Activated CD8-positive, alpha-beta T cell treated with anti-CD3 and anti-CD28 coated beads, Interleukin-2, amount 10 ng/mL, durations not matched to agents 7 days and 5 days (primary cell): ENCODE data around the gene NFYA. TPM values are rescaled to one million over a fixed set of nuclear protein-coding genes. Genes with fewer than 3 reads are reported as not detected.

Experiments used
- ATAC-seq: fragments of 150-1000 bp; cut with Tn5 transposase; one replicate; pipeline ENCODE4 v1.10.0; 2021; ENCODE audit warnings: moderate library complexity
- CTCF ChIA-PET: fragments of 350-600 bp; sonication (Branson Sonifier 250); formaldehyde crosslinking; loops from one replicate; lab custom pipeline; 2021; ENCODE audit warnings: antibody characterized with exemption; lab: Charles Lee
- POLR2A ChIA-PET: fragments of 350-600 bp; sonication (Branson Sonifier 250); formaldehyde crosslinking; loops from one replicate; lab custom pipeline; 2021; ENCODE audit warnings: antibody characterized with exemption; lab: Charles Lee
- DNase-seq: peaks from one replicate; pipeline ENCODE4 v3.0.0-alpha.2; 2020
- H3K27ac Mint-ChIP-seq: one replicate; pipeline ENCODE4 v1.8.0; 2021; ENCODE audit warnings: mild to moderate bottlenecking, mixed read lengths
- H3K27me3 Mint-ChIP-seq: one replicate; pipeline ENCODE4 v1.8.0; 2021; ENCODE audit warnings: low read depth, mixed read lengths
- H3K36me3 Mint-ChIP-seq: one replicate; pipeline ENCODE4 v1.8.0; 2021; ENCODE audit warnings: low read depth, mixed read lengths
- H3K4me1 Mint-ChIP-seq: one replicate; pipeline ENCODE4 v1.8.0; 2021; ENCODE audit warnings: low read depth, mixed read lengths
- H3K4me3 Mint-ChIP-seq: one replicate; pipeline ENCODE4 v1.8.0; 2021; ENCODE audit warnings: mild to moderate bottlenecking, mixed read lengths
- H3K9me3 Mint-ChIP-seq: one replicate; pipeline ENCODE4 v1.8.0; 2022; ENCODE audit warnings: mixed read lengths; ENCODE audit not compliant: insufficient read depth
- total RNA-seq, 2 experiments: library from RNA; stranded (reverse); gene quantifications; one replicate each; pipeline ENCODE4 v1.2.3, GENCODE V29; 2021

NFYA gene
- total RNA-seq, 2 experiments from 2014 or later = 32.3 to 32.5 TPM

DNA sequence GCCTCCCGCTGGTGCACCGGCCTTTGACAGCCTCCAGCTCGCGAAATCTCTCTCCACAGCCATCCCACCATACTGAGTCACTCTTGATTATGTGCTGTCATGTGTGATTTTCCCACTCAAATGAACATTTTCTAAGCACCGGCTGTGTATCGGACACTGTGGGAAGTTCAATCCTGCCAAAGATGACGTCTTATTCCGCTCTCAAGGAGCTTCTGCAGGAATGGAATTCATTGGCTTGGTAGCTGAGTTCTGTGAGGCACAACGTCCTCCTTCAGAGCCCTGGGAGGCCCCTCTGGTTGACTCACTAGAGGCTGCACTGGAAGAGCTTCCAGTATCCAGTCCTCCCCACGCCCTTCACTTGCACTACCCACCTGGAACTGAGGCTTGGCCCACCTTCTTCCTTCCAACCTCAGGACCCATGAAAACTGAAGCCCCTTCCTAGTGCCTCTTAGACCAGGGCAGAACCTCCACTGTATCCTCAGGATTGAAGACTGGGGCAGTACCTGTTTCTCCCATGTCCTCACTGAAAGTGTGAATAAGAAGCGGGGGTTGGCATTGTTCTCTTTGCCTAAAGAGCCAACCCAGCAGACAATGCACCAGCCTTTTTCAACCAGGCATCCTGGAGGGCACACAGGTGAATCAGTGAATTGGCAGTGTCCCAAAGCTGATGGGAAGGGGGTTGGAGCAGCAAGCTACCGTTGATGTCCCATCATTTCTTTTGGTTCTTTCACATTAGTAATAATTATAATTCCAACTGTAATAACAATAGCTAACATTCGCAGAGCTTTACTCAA, 35.5 kb upstream of the NFYA start:
- ATAC-seq (no peak), DNase-seq (no peak)
- no peaks in the 10 kb centered on the region for H3K9me3 Mint-ChIP-seq
- ChIA-PET CTCF (interaction anchor here (1.0 to 6.6 kb wide), 9 partner anchors 9 to 251 kb away, joined by 3 to 130 read pairs (median 4); partner anchors contain the start of genes NFYA and OARD1), POLR2A (interaction anchor here (1.0 to 1.1 kb wide), 2 partner anchors 9 kb away, joined by 3 read pairs; no protein-coding TSS in a partner anchor)
- no peak overlapping the region for H3K4me3 Mint-ChIP-seq
- H3K36me3 Mint-ChIP-seq = no peaks in the 10 kb centered on the region
- H3K27ac Mint-ChIP-seq = no peak overlapping the region
- no peaks in the 10 kb centered on the region for H3K27me3 Mint-ChIP-seq
- peaks cover 12% of the 10 kb centered on the region for H3K4me1 Mint-ChIP-seq

- Mint-ChIP-seq H3K27ac (no peak overlapping the region), H3K4me3 (no peak overlapping the region), H3K9me3 (no peaks in the 10 kb centered on the region), H3K36me3 (no peaks in the 10 kb centered on the region), H3K4me1 (peaks cover 12% of the 10 kb centered on the region), H3K27me3 (no peaks in the 10 kb centered on the region)
- POLR2A ChIA-PET = interaction anchor here (1.1 kb wide), 1 partner anchor 10 kb away, joined by 3 read pairs; no protein-coding TSS in a partner anchor
- CTCF ChIA-PET = interaction anchor here (0.7 to 6.6 kb wide), 8 partner anchors 8 to 250 kb away, joined by 3 to 130 read pairs (median 4); partner anchors contain the start of genes NFYA and OARD1
- ATAC-seq (no peak), DNase-seq (no peak)
These were observed 34.6 kb upstream of the NFYA start for GRCh38 chr6:41038205-41038604.

GRCh38 chr6:41039060-41039998, 33.4 kb upstream of the NFYA start, which contains the start of gene UNC5CL:
Gene UNC5CL, minus strand, starts transcription at chr6:41039221. Its CDS starts 4,147 bp downstream, at chr6:41035074.
- Mint-ChIP-seq H3K4me3 (no peak within 1 kb of the TSS), H3K27ac (no peak within 1 kb of the TSS), H3K36me3 (no peaks in the 10 kb centered on the region), H3K4me1 (peaks cover 12% of the 10 kb centered on the region), H3K9me3 (no peaks in the 10 kb centered on the region), H3K27me3 (no peaks in the 10 kb centered on the region)
- ATAC-seq = peak; percentile 89
- DNase-seq = peak; percentile 79
- ChIA-PET POLR2A (interaction anchor here (0.6 to 2.1 kb wide), 2 partner anchors 11 to 481 kb away, joined by 3 to 11 read pairs; no protein-coding TSS in a partner anchor), CTCF (interaction anchor here (0.7 to 6.6 kb wide), 14 partner anchors 11 to 281 kb away, joined by 3 to 130 read pairs (median 7); partner anchors contain the start of gene APOBEC2)

DNA sequence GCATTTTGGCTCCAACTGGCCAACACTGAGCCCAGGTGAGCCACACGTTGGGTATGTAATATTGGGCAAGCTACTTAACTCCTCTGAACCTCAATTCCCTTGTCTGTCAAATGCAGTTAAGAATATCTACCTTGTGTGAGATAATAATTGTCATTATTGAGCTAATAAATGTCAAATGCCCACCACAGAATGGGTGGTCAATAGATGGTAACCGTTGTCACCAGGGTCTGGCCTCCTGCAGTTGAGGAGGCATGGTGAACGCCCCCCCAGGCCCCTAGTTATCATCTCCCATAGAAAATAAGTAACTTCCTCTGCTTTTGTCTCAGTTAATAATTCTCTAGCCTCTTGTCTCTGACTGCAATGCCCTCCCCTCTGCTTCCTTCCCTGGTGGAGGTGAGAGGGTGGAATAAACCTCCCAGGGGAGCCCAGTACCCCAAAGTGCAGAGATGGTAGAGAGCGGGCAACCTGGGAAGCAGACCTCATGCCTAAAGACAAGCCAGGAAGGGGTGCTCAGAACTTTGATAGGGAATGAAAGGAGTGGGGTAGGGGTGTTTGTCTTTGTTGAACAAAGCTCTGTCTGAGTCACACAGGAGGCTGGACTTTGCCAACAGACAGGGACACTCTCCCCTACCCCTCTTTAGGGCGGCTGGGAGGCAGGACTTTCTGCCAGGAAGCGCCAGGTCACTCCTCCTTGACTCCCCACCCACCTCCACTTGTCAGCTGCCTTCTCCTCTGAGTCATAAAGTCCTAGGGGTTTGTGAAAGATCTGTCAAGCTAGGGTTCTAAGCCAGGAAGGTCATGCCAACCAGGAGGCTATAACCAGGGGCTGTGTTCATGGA, 32.5 kb upstream of the NFYA start:
- ChIA-PET POLR2A (interaction anchor here (2.1 kb wide), 1 partner anchor 12 kb away, joined by 11 read pairs; no protein-coding TSS in a partner anchor), CTCF (interaction anchor here (0.9 to 6.6 kb wide), 11 partner anchors 10 to 142 kb away, joined by 3 to 130 read pairs (median 7); partner anchors contain the start of gene APOBEC2)
- H3K27me3 Mint-ChIP-seq = no peaks in the 10 kb centered on the region
- DNase-seq (peak; percentile 26), ATAC-seq (no peak)
- no peaks in the 10 kb centered on the region for H3K36me3 Mint-ChIP-seq
- no peaks in the 10 kb centered on the region for H3K9me3 Mint-ChIP-seq
- peaks cover 12% of the 10 kb centered on the region for H3K4me1 Mint-ChIP-seq
- H3K4me3 Mint-ChIP-seq = no peak overlapping the region
- peak overlapping the region; percentile 27 for H3K27ac Mint-ChIP-seq

DNA sequence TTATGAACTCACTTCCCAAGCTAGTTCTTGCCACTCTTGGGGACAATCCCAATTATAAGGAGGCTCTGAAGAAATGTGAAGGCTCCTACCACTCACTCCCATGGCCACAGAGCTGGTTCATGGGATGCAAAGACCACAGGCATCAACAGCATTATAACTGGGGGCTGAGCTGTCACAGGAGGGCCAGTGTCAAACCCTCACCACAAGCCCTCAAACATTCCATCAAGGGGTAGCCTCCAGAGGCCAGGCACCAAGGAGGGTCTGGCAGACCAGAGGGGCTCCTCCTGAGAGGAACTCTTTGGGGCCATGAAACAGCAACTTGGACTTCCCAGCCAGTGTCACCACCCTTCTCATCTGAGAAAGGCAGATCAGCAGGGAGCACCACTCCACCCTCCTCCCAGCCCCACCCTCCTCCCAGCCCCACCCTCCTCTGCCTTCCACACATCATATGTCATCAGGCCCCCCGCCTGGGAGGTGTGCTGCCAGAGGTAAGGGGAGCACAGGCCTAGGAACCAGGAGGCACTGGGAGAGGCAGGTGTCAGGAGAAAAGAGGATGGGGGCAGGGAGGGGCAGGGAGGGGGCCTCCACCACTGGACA, 31.7 kb upstream of the NFYA start:
- CTCF ChIA-PET = interaction anchor here (2.4 to 6.6 kb wide), 5 partner anchors 10 to 29 kb away, joined by 7 to 130 read pairs (median 35); partner anchors contain the start of gene APOBEC2
- no peaks in the 10 kb centered on the region for H3K27me3 Mint-ChIP-seq
- POLR2A ChIA-PET = interaction anchor here (1.3 to 2.1 kb wide), 2 partner anchors 12 to 13 kb away, joined by 3 to 11 read pairs; partner anchors contain the start of gene APOBEC2
- peaks cover 12% of the 10 kb centered on the region for H3K4me1 Mint-ChIP-seq
- no peak for ATAC-seq
- H3K4me3 Mint-ChIP-seq = no peak overlapping the region
- H3K36me3 Mint-ChIP-seq = no peaks in the 10 kb centered on the region
- no peak for DNase-seq
- no peak overlapping the region for H3K27ac Mint-ChIP-seq
- H3K9me3 Mint-ChIP-seq = no peaks in the 10 kb centered on the region

DNA sequence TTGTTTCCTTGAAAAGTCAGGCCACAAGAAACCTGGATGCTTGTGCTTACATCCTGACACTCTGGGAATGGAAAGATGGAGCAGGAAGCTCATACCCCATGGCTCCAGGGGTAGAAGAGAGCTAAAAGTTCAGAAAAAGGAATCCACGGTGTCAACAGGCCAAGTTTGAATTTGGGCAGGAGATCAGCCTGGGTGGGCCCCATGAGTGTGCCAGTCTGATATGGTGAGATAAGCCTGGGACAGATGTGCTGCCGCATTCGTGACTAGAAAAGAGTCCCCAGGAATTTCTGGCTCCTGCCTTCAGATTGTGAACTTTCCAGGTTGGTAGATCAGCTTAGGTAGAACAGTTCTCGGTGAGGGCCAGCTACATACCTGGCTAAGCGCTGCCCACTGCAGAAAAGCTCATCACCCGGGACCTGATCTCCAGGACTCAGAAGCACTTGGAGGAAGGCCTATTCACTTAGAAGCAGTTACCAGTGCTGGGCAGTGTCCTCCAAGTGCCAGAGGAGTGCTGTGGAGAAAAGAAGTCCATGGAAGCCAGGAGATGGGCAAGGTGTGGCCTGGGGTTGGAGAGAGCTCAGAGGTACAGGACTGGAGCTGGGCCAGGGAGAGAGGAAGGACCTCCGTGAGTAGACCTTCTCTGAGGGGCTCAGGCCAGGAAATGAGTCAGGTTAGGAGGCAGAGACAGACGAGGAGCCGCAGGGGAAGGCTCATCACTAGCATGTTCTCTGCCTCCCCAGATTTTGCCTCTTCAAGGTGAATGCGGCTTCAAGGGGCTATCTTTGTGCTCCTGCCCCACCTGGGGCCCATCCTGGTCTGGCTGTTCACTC, 30.3 kb upstream of the NFYA start, which contains the start of gene TSPO2:
Gene TSPO2 (plus strand): TSS at position 242 of the 830 bp plus-strand sequence. CDS start 519 bp downstream, at position 761.
- Mint-ChIP-seq H3K27ac (peak within 1 kb of the TSS; percentile 39), H3K4me3 (no peak within 1 kb of the TSS), H3K36me3 (no peaks in the 10 kb centered on the region), H3K27me3 (no peaks in the 10 kb centered on the region), H3K4me1 (peaks cover 9% of the 10 kb centered on the region), H3K9me3 (no peaks in the 10 kb centered on the region)
- DNase-seq (no peak), ATAC-seq (no peak)
- ChIA-PET POLR2A (interaction anchor here (1.3 kb wide), 1 partner anchor 11 kb away, joined by 3 read pairs; the partner anchor contains the start of gene APOBEC2), CTCF (interaction anchor here (1.0 to 1.3 kb wide), 3 partner anchors 14 to 140 kb away, joined by 3 to 5 read pairs (median 4); no protein-coding TSS in a partner anchor)

DNA sequence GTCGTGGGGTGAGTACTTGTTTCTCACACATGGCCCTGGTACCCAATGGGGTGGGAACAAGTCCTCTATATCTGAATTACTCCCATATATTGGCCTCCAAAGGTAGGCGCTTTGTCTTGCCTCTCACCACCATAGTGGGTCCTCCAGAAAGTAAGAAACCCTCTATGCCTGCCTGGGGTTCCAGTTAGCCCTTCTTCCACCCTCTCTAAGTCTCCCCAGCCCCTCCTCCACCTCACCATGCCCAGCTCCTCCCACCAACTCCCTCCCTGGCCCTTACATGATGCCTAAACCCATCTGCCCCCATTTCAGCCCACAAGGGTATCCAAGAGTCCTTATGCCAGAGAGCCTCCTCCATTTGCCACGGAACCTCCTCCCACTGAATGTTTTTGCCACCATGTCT, 29.6 kb upstream of the NFYA start:
- Mint-ChIP-seq H3K4me3 (no peak overlapping the region), H3K27ac (no peak overlapping the region), H3K4me1 (peaks cover 9% of the 10 kb centered on the region), H3K27me3 (no peaks in the 10 kb centered on the region), H3K9me3 (no peaks in the 10 kb centered on the region), H3K36me3 (no peaks in the 10 kb centered on the region)
- CTCF ChIA-PET = interaction anchor here (4.8 kb wide), 1 partner anchor 15 kb away, joined by 27 read pairs; no protein-coding TSS in a partner anchor
- POLR2A ChIA-PET = no interaction called here
- ATAC-seq (no peak), DNase-seq (no peak)

- no peak overlapping the region for H3K27ac Mint-ChIP-seq
- no peaks in the 10 kb centered on the region for H3K36me3 Mint-ChIP-seq
- no peaks in the 10 kb centered on the region for H3K27me3 Mint-ChIP-seq
- peaks cover 4% of the 10 kb centered on the region for H3K4me1 Mint-ChIP-seq
- DNase-seq (no peak), ATAC-seq (no peak)
- ChIA-PET CTCF (interaction anchor here (1.1 to 4.8 kb wide), 6 partner anchors 8 to 18 kb away, joined by 3 to 27 read pairs (median 5); no protein-coding TSS in a partner anchor), POLR2A (interaction anchor here (0.6 to 0.7 kb wide), 2 partner anchors 17 to 218 kb away, joined by 3 to 7 read pairs; no protein-coding TSS in a partner anchor)
- H3K9me3 Mint-ChIP-seq = no peaks in the 10 kb centered on the region
- no peak overlapping the region for H3K4me3 Mint-ChIP-seq
These were observed 27.1 kb upstream of the NFYA start for GRCh38 chr6:41045664-41046063.

DNA sequence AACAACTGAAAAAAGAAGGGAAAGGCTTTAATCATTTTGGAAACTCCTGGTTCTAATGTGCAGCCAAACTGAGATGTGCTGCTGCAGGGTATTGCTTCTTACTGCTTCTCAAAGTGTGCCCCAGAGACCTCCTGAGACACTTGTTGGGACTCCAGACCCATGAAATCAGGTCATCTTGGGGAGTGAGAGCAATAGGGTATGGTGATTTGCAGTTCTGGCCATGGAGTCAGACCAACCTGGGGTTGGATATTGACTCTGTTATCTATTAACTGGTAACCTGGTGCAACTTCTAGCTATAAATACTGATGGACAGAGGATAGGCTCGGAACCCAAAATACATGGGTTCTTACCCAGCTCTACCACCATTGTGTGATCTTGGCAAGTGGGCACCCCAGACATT, 26.7 kb upstream of the NFYA start:
- H3K27ac Mint-ChIP-seq = no peak overlapping the region
- no peaks in the 10 kb centered on the region for H3K9me3 Mint-ChIP-seq
- DNase-seq = no peak
- H3K4me3 Mint-ChIP-seq = no peak overlapping the region
- POLR2A ChIA-PET = interaction anchor here (0.7 to 1.0 kb wide), 2 partner anchors 11 to 18 kb away, joined by 3 read pairs; no protein-coding TSS in a partner anchor
- CTCF ChIA-PET = interaction anchor here (1.1 to 4.8 kb wide), 5 partner anchors 8 to 21 kb away, joined by 3 to 27 read pairs (median 5); no protein-coding TSS in a partner anchor
- no peaks in the 10 kb centered on the region for H3K27me3 Mint-ChIP-seq
- H3K36me3 Mint-ChIP-seq = no peaks in the 10 kb centered on the region
- H3K4me1 Mint-ChIP-seq = no peaks in the 10 kb centered on the region
- ATAC-seq = no peak
